ENCODE measurements around the gene MAMSTR.

DNA sequence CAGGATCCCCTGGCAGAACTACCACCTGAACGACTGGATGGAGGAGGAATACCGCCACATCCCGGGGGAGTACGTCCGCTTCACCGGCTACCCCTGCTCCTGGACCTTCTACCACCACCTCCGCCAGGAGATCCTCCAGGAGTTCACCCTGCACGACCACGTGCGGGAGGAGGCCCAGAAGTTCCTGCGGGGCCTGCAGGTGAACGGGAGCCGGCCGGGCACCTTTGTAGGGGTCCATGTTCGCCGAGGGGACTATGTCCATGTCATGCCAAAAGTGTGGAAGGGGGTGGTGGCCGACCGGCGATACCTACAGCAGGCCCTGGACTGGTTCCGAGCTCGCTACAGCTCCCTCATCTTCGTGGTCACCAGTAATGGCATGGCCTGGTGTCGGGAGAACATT, 16.2 kb downstream of the MAMSTR start:
- TF ChIP-seq, protein P1, sequence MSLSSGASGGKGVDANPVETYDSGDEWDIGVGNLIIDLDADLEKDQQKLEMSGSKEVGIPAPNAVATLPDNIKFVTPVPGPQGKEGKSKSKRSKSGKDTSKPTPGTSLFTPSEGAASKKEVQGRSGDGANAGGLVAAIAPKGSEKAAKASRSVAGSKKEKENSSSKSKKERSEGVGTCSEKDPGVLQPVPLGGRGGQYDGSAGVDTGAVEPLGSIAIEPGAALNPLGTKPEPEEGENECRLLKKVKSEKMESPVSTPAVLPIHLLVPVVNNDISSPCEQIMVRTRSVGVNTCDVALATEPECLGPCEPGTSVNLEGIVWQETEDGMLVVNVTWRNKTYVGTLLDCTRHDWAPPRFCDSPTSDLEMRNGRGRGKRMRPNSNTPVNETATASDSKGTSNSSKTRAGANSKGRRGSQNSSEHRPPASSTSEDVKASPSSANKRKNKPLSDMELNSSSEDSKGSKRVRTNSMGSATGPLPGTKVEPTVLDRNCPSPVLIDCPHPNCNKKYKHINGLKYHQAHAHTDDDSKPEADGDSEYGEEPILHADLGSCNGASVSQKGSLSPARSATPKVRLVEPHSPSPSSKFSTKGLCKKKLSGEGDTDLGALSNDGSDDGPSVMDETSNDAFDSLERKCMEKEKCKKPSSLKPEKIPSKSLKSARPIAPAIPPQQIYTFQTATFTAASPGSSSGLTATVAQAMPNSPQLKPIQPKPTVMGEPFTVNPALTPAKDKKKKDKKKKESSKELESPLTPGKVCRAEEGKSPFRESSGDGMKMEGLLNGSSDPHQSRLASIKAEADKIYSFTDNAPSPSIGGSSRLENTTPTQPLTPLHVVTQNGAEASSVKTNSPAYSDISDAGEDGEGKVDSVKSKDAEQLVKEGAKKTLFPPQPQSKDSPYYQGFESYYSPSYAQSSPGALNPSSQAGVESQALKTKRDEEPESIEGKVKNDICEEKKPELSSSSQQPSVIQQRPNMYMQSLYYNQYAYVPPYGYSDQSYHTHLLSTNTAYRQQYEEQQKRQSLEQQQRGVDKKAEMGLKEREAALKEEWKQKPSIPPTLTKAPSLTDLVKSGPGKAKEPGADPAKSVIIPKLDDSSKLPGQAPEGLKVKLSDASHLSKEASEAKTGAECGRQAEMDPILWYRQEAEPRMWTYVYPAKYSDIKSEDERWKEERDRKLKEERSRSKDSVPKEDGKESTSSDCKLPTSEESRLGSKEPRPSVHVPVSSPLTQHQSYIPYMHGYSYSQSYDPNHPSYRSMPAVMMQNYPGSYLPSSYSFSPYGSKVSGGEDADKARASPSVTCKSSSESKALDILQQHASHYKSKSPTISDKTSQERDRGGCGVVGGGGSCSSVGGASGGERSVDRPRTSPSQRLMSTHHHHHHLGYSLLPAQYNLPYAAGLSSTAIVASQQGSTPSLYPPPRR (CRISPR knock-in tag; IDR thresholded peaks at IDR 0.05; ENCODE audit: borderline replicate concordance), result no peak
- TF ChIP-seq, protein P2, sequence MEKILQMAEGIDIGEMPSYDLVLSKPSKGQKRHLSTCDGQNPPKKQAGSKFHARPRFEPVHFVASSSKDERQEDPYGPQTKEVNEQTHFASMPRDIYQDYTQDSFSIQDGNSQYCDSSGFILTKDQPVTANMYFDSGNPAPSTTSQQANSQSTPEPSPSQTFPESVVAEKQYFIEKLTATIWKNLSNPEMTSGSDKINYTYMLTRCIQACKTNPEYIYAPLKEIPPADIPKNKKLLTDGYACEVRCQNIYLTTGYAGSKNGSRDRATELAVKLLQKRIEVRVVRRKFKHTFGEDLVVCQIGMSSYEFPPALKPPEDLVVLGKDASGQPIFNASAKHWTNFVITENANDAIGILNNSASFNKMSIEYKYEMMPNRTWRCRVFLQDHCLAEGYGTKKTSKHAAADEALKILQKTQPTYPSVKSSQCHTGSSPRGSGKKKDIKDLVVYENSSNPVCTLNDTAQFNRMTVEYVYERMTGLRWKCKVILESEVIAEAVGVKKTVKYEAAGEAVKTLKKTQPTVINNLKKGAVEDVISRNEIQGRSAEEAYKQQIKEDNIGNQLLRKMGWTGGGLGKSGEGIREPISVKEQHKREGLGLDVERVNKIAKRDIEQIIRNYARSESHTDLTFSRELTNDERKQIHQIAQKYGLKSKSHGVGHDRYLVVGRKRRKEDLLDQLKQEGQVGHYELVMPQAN (IDR thresholded peaks at IDR 0.05; ENCODE audit: borderline replicate concordance), result no peak

All from K562 (cell line).